Stimulated activated CD4-positive, alpha-beta T cell treated with anti-CD3 and anti-CD28 coated beads, Interleukin-4, amount 100 ng/mL, for 1 hour (primary cell): Measurements from ENCODE around the gene N4BP2.

Source experiments
- DNase-seq: peaks from one replicate; pipeline ENCODE4 v3.0.0-alpha.2; 2020

The N4BP2 gene

GRCh38 chr4:40194602-40195161, 138.0 kb downstream of the N4BP2 start:
- DNase-seq, result peak; percentile 24

- no peak for DNase-seq
These were observed 138.8 kb downstream of the N4BP2 start for GRCh38 chr4:40195182-40196177.

- peak; percentile 17 for DNase-seq
These were observed 139.6 kb downstream of the N4BP2 start for GRCh38 chr4:40196272-40196671.

- peak; percentile 65 for DNase-seq
These were observed 140.2 kb downstream of the N4BP2 start, which contains the start of gene RHOH for GRCh38 chr4:40196724-40197281. RHOH (plus strand) TSS chr4:40197031; CDS start chr4:40243387, 46,356 bp downstream.

- peak; percentile 15 for DNase-seq
These were observed 141.4 kb downstream of the N4BP2 start for GRCh38 chr4:40197879-40198689.

GRCh38 chr4:40199179-40199670, 142.6 kb downstream of the N4BP2 start:
- DNase-seq, result peak; percentile 21

- DNase-seq, result peak; percentile 37
These were observed 143.6 kb downstream of the N4BP2 start for GRCh38 chr4:40199999-40200874.

- DNase-seq, result no peak
These were observed 144.5 kb downstream of the N4BP2 start for GRCh38 chr4:40200875-40201801.

GRCh38 chr4:40201898-40202297, 145.2 kb downstream of the N4BP2 start:
- DNase-seq, result no peak

GRCh38 chr4:40202474-40202873, 145.8 kb downstream of the N4BP2 start:
- DNase-seq, result no peak

- DNase-seq, result no peak
These were observed 148.0 kb downstream of the N4BP2 start for GRCh38 chr4:40204507-40205258.

GRCh38 chr4:40205259-40206198, 148.9 kb downstream of the N4BP2 start:
- DNase-seq, result no peak

- DNase-seq, result no peak
These were observed 149.8 kb downstream of the N4BP2 start for GRCh38 chr4:40206426-40206825.
